CD4-positive, alpha-beta T cell treated with Interferon gamma for 1 hour (primary cell): ENCODE results near the gene TK2.
A peak's percentile ranks its signal among the peaks of the same experiment; 100 is the strongest.
"Not testable (repeated sequence)": the region's sequence is repeated elsewhere in the genome, so short reads cannot be mapped to it uniquely, and the experiment has no call there.

Source experiments
- DNase-seq: peaks from one replicate; pipeline ENCODE4 v3.0.0-alpha.2; 2020

Gene TK2

GRCh38 chr16:66502020-66502913, 47.7 kb downstream of the TK2 start:
- DNase-seq = no peak

- DNase-seq = not testable (repeated sequence)
Observed at GRCh38 chr16:66501563-66501962, 48.4 kb downstream of the TK2 start.

DNA sequence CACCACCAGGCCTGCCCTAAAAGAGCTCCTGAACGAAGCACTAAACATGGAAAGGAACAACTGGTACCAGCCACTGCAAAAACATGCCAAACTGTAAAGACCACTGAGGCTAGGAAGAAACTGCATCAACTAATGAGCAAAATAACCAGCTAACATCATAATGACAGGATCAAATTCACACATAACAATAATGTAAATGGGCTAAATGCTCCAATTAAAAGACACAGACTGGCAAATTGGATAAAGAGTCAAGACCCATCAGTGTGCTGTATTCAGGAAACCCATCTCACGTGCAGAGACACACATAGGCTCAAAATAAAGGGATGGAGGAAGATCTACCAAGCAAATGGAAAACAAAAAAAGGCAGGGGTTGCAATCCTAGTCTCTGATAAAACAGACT, 52.0 kb downstream of the TK2 start:
- not testable (repeated sequence) for DNase-seq

DNA sequence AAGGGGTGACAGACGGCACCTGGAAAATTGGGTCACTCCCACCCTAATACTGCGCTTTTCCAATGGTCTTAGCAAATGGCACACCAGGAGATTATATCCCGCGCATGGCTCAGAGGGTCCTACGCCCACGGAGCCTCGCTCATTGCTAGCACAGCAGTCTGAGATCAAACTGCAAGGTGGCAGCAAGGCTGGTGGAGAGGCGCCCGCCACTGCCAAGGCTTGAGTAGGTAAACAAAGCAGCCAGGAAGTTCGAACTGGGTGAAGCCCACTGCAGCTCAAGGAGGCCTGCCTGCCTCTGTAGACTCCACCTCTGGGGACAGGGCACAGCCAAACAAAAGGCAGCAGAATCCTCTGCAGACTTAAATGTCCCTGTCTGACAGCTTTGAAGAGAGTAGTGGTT, 53.7 kb downstream of the TK2 start:
- DNase-seq = not testable (repeated sequence)

- DNase-seq = no peak
Observed at GRCh38 chr16:66495440-66495839, 54.5 kb downstream of the TK2 start.

DNA sequence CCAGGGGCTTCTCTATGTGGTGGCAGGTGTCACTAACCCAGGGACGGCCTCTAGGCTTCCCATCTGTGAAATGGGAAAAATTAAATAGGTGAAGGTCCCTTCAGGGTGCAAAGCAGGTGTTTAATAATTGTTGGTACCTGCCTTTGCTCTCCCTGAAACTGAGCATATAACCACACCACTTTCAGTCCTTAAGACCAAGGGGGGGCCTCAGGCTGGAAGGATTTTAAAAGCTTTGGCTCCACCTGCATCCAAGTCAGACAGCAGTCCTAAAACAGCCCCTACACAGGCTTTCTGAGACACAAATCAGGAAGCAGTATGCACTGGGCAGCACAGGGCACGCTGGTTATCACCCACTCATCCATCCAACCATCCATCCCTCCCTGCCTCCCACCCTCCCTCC, 55.0 kb downstream of the TK2 start:
- DNase-seq = no peak

- DNase-seq = no peak
Observed at GRCh38 chr16:66493490-66494401, 56.2 kb downstream of the TK2 start.

GRCh38 chr16:66491716-66492064, 58.2 kb downstream of the TK2 start:
- no peak for DNase-seq

DNA sequence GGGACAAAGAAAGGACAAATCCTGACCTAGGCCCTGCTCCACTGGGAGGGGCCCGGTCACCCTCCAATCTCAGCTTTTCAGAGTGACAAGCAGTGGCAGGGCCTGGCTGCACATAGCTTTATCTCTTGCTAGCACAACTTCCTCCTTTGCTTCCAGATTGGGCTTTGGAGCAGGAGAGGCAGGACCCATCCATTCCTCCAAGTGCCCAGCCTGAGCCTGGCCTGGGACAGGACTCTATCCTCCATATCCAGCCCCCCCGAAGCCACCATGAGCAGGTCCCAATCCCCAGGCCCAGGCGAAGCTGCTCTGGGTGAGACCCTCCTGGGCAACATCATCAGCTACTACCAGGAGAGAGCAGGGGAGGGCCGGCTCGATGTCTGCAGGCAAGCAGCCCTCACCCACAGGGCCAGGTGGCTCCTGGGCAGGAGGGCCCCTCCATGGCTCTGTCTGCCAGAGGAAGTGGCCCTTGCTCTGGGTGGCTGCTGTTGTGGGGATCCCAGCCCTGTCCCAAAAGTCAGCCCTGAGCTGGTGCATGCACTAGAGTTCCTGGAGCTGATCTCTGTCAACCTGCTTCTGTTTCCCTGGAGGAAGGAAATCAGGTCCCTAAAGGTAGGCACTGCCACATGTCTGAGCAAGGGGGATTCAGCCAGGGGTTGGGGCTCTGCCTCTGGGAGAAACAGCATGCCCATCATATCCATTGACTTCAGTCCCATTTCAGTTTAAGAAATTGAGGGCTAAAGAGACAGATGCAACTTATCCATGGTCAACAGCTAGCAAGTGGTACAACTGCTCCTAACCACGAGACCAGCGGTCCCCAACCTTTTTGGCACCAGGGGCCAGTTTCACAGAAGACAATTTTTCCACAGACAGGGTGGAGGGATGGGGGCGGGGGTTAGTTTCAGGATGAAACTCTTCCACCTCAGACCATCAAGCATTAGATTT, 58.9 kb downstream of the TK2 start:
- DNase-seq = no peak

DNA sequence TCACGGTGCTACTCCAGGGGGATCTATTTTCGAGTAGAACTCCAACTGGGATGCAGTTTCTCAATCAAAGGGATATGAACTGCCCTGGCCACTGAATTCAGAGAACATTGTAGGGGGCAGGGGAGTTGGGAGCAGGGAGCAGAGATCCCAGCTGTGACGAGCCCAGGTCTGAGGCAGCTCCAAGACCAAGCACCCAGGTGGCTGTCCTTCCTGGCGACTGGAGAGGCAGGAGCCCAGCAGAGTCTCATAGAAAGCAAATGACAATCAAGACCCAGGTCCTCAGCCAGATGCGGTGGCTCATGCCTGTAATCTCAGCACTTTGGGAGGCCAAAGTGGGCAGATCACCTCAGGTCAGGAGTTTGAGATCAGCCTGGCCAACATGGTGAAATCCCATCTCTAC, 60.1 kb downstream of the TK2 start:
- no peak for DNase-seq

- DNase-seq = no peak
Observed at GRCh38 chr16:66489385-66489784, 60.5 kb downstream of the TK2 start.

- DNase-seq = no peak
Observed at GRCh38 chr16:66488505-66488904, 61.4 kb downstream of the TK2 start.

- DNase-seq = no peak
Observed at GRCh38 chr16:66487580-66488275, 62.2 kb downstream of the TK2 start.

- no peak for DNase-seq
Observed at GRCh38 chr16:66486773-66487579, 62.9 kb downstream of the TK2 start.

DNA sequence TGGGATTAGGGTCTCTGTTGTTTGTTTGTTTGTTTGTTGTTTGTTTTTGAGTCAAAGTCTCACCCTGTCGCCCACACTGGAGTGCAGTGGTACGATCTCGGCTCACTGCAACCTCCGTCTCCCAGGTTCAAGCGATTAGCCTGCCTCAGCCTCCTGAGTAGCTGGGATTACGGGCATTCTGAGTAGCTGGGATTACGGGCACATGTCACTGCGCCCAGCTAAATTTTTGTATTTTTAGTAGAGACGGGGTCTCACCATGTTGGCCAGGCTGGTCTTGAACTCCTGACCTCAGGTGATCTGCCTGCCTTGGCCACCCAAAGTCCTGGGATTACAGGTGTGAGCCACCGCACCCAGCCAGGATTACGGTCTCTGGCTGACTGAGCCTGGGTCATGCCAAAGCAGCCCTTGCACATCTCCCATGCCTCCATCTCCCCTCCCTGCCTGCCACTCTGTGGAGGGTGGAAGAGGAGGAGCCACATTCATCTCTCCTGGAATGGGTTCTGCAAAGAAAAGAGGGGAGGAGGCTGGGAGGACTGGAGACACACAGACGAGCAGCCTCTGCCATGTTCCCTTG, 63.6 kb downstream of the TK2 start:
- DNase-seq = no peak

DNA sequence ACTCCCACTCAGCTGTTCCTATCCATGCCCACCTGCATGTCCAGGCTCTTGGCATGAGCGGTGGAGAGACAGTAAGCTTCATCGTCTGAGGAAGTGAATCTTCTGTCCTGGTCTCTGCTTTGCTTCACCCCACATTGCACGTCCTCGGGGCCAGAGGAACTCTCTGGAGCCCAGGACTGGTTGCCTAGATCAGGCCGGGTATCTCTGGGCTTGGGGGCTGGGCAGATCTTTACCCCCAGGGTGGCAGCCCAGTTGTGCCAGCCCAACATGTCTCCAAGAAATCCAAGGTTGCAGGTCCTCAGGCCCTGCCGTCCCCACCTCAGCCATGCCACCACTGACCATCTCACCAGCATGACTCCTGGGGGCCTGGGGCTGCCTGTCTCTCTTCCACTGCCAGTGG, 64.5 kb downstream of the TK2 start:
- no peak for DNase-seq

GRCh38 chr16:66484453-66485213, 65.3 kb downstream of the TK2 start:
- DNase-seq = no peak

GRCh38 chr16:66483689-66484452, 66.1 kb downstream of the TK2 start:
- DNase-seq = peak; percentile 70

- no peak for DNase-seq
Observed at GRCh38 chr16:66481943-66482390, 68.0 kb downstream of the TK2 start.
